Coronary artery (tissue), 2 donors: Measurements from ENCODE around the gene ZNF280A.

Experiments
- DNase-seq: peaks from one replicate; pipeline ENCODE4 v3.0.0-alpha.2; 2017; ENCODE audit warnings: low spot score
- H3K27ac ChIP-seq, 2 donors: fragments of 200-600 bp; sonication (generic); one replicate each; pipeline ENCODE4 v1.5.1; 2016 to 2019
- H3K4me3 ChIP-seq: fragments of 200-600 bp; sonication (generic); 2 replicates; pipeline ENCODE4 v1.5.1; 2016; ENCODE audit warnings: mild to moderate bottlenecking, moderate library complexity
- TF ChIP-seq, protein P1 (sequence below): fragments of 200-600 bp; sonication (generic); IDR thresholded peaks from one replicate; pipeline ENCODE4 v1.5.1; 2019; ENCODE audit warnings: antibody characterized with exemption

The ZNF280A gene, protein sequence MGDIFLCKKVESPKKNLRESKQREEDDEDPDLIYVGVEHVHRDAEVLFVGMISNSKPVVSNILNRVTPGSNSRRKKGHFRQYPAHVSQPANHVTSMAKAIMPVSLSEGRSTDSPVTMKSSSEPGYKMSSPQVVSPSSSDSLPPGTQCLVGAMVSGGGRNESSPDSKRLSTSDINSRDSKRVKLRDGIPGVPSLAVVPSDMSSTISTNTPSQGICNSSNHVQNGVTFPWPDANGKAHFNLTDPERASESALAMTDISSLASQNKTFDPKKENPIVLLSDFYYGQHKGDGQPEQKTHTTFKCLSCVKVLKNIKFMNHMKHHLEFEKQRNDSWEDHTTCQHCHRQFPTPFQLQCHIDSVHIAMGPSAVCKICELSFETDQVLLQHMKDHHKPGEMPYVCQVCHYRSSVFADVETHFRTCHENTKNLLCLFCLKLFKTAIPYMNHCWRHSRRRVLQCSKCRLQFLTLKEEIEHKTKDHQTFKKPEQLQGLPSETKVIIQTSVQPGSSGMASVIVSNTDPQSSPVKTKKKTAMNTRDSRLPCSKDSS

DNA sequence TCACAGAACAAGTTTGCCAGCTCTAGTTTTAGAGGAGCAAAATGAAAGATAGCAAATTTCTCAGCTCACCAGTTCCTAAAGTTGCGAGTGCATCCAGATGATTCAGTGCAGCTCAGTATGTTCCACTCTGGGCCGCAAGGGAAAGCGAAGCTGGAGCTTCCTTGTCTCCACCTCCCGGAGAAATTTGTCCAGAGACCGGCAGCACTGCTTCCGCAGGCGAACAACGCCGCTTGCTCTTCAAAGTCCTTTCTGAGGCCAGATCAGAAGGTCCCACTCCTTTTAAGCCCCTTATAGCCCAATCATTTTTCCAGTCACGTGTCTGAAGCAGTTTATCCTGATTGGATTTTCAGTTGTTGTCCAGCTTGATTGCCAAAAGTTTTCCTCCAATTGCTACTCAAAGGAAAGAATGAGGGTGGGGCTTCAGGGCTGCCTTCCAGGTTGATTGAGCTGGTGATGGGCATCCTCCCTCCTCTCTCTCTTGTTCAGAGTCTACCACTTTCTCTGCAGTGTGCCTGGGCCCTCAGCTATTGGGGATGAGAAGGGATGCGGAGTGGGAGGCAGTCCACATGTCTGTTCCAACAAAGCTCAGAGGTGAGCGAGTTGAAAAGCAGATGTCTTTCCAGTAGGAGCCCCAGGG, at the start of gene ZNF280A:
Gene ZNF280A (minus strand): TSS at position 251 of the 637 bp plus-strand sequence. CDS start 4,640 bp downstream, outside the sequence.
- Histone ChIP-seq H3K27ac (no peak within 1 kb of the TSS), H3K4me3 (no peak within 1 kb of the TSS)
- TF ChIP-seq, protein P1, sequence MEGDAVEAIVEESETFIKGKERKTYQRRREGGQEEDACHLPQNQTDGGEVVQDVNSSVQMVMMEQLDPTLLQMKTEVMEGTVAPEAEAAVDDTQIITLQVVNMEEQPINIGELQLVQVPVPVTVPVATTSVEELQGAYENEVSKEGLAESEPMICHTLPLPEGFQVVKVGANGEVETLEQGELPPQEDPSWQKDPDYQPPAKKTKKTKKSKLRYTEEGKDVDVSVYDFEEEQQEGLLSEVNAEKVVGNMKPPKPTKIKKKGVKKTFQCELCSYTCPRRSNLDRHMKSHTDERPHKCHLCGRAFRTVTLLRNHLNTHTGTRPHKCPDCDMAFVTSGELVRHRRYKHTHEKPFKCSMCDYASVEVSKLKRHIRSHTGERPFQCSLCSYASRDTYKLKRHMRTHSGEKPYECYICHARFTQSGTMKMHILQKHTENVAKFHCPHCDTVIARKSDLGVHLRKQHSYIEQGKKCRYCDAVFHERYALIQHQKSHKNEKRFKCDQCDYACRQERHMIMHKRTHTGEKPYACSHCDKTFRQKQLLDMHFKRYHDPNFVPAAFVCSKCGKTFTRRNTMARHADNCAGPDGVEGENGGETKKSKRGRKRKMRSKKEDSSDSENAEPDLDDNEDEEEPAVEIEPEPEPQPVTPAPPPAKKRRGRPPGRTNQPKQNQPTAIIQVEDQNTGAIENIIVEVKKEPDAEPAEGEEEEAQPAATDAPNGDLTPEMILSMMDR = no peak
- no peak for DNase-seq

DNA sequence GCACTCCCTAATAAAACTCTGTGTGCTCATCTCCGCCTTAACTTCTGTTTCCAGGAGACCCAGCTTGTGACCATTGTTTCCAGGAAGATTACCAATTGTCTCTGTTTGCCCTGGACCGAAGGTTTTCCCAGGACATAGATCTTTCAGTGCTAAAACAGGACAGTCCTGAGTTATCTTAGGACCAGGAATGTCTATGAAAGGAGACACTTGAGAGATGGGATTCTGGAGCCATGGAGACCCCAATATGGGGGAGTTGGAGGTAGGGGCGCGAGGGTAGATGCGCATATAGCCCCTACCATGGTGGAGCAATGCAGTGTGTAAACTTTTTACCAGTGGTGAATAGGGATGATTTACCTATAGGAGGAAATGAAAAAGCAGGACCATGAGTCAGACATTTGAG, 49.1 kb upstream of the ZNF280A start:
- Histone ChIP-seq H3K4me3 (no peak overlapping the region), H3K27ac (no peak overlapping the region)
- TF ChIP-seq, protein P1 = no peak
- DNase-seq = no peak

DNA sequence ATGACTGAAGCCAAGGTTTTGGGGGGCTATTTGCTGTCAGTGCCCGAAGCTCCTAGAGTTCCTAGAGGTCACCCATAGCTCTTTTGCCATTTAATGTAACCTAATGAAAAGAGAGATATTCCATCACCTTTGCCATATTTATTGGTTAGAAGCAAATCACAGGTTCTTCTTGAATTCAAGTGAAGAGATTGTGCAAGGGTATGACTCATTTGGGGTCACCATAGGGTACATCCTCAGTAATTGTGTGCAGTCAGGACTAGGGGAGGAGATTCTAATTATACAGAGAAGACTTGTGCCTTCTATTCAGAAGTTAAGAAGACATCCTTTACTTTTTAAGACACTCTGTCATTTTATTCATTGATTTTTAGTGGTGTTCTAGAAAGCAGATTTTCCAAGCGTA, 45.9 kb upstream of the ZNF280A start:
- Histone ChIP-seq H3K27ac (no peak overlapping the region), H3K4me3 (no peak overlapping the region)
- no peak for DNase-seq
- TF ChIP-seq, protein P1 = no peak

DNA sequence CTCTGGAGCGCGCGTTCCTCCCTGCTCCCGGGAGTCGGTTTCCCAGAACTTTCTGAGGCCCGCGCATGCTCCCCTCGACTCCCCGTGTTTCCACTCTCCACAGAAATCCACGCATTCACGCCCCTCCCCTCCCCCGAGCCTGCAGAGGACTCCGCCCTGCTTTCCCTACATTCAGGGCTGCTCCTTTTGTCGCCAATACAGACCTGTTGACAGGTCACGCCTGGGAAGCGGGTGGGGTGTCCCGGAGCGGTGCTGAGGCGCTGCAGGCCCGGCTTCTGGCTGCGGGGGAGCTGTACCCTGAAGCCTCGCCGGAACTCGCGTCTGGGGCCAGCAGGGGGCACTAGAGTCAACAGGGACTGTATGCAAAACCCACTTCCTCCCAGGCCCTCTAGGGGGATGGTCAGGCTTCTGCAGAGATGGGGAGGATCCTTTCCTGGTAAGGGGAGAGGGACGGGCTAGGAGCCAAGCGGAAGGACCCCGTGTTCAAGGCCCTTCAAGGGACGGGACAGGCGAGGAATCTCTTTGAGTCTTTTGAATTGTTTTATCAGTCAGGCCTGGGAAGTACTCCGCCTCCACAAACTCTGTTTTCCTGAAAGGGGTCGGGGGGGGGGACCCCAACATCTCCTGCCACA, 39.0 kb upstream of the ZNF280A start, which contains the start of gene PRAME:
Gene PRAME (minus strand): TSS at position 294 of the 632 bp plus-strand sequence. CDS start 2,433 bp downstream, outside the sequence.
- no peak for DNase-seq
- Histone ChIP-seq H3K4me3 (no peak within 1 kb of the TSS), H3K27ac (no peak within 1 kb of the TSS)
- TF ChIP-seq, protein P1 = no peak

DNA sequence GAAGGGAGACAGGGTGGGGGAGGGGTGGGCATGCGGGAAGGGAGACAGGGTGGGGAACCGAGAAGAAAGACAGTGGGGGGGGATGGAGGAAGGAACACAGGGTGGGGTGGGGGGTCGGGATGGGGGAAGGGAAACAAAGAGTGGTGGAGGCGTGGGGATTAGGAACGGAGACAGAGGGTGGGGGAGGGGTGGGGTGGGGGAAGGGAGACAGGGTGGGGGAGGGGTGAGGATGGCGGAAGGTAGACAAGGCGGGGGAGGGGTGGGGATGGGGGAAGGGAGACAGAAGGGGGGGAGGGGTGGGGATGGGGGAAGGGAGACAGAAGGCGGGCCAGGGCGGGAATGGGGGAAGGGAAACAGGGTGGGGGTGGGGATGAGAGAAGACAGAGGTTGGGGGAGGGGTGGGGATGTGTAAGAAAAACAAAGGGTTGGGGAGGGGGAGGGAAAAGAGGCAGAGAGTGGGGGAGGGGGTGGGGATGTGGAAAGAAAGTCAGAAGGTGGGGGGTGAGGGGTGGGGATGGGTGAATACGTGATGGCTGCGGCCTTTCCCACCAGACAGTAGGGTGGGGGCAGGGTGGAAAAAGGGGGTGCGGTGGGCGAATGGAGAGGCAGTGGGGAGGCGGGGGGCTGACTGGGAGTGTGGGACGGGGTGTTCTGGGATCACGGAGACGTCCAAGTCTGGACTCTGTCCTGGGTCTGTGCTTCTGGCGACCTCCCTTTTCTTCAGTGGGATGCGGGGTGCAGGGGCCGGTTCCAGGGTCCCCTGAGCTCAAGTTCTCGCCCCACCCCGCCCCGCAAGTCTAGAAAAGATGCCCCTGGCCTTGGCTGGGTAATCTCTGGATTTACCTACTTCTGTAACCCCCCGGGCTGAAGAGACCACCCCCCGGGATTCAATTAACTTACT, 38.3 kb upstream of the ZNF280A start:
- Histone ChIP-seq H3K4me3 (no peak overlapping the region), H3K27ac (no peak overlapping the region)
- TF ChIP-seq, protein P1 = no peak
- no peak for DNase-seq
